Left ventricle myocardium inferior (tissue), 1 donor: ENCODE results near the gene CYP4A22. TPM values are rescaled to one million over a fixed set of nuclear protein-coding genes. Genes with fewer than 3 reads are reported as not detected.

ENCODE experiments used
- DNase-seq: peaks from one replicate; pipeline ENCODE4 v3.0.0-alpha.2; 2020
- H3K27ac ChIP-seq: fragments of 200-600 bp; replicated peaks from 2 replicates; pipeline ENCODE4 v1.8.0; 2021
- H3K27me3 ChIP-seq: fragments of 200-600 bp; 2 replicates; pipeline ENCODE4 v1.8.0; 2021; ENCODE audit warnings: low read depth
- H3K36me3 ChIP-seq: fragments of 200-600 bp; 2 replicates; pipeline ENCODE4 v1.8.0; 2021
- H3K4me1 ChIP-seq: fragments of 200-600 bp; 2 replicates; pipeline ENCODE4 v1.8.0; 2021
- H3K4me3 ChIP-seq: fragments of 200-600 bp; 2 replicates; pipeline ENCODE4 v1.8.0; 2021; ENCODE audit warnings: mild to moderate bottlenecking, moderate library complexity
- H3K9me3 ChIP-seq: fragments of 200-600 bp; replicated peaks from 2 replicates; pipeline ENCODE4 v1.8.0; 2021
- CTCF ChIP-seq: fragments of 200-600 bp; IDR thresholded peaks from 2 replicates; pipeline ENCODE4 v1.8.0; 2021; ENCODE audit warnings: antibody characterized with exemption, mild to moderate bottlenecking, borderline replicate concordance
- intact Hi-C: fragments of 100-400 bp; cut with micrococcal nuclease; formaldehyde crosslinking; loops from one replicate; pipeline ENCODE4 v1.11.0; 2022
- total RNA-seq: library from RNA; stranded (reverse); fragmentation: NEBNext Ultra II Directional; extraction: Animal tissue kit (Norgen Biotek cat#: 25700); gene quantifications from one replicate; pipeline ENCODE4 v1.2.1, GENCODE V29; 2021
- donor health status: DM: no; HTN: yes; CAD: no; lungs with severe emphysema.

The CYP4A22 gene
- total RNA-seq, 1 donor from 2014 or later: not detected

GRCh38 chr1:47188791-47189785, 51.8 kb downstream of the CYP4A22 start:
- Histone ChIP-seq H3K27ac (peak overlapping the region; percentile 36), H3K4me3 (no peak overlapping the region), H3K36me3 (no peaks in the 10 kb centered on the region), H3K4me1 (peaks cover 22% of the 10 kb centered on the region), H3K27me3 (no peaks in the 10 kb centered on the region), H3K9me3 (no peaks in the 10 kb centered on the region)
- intact Hi-C loops: no loop called here
- DNase-seq: no peak
- no peak for TF ChIP-seq CTCF

- TF ChIP-seq CTCF: no peak
Observed at GRCh38 chr1:47189844-47190508, 52.7 kb downstream of the CYP4A22 start, which contains the start of gene PDZK1IP1. Gene PDZK1IP1 (minus strand): TSS chr1:47190036. CDS start chr1:47189932, 104 bp downstream.

GRCh38 chr1:47190509-47190855, 53.2 kb downstream of the CYP4A22 start:
- Histone ChIP-seq H3K36me3 (no peaks in the 10 kb centered on the region), H3K4me3 (no peak overlapping the region), H3K27ac (peak overlapping the region; percentile 36), H3K27me3 (no peaks in the 10 kb centered on the region), H3K4me1 (peaks cover 22% of the 10 kb centered on the region), H3K9me3 (no peaks in the 10 kb centered on the region)
- TF ChIP-seq CTCF: no peak
- DNase-seq: no peak
- intact Hi-C loops: no loop called here

More at GRCh38 chr1:47189844-47190508, 52.7 kb downstream of the CYP4A22 start, which contains the start of gene PDZK1IP1:
- H3K9me3 ChIP-seq: no peaks in the 10 kb centered on the region
- H3K27ac ChIP-seq: peak within 1 kb of the TSS; percentile 36
- no peaks in the 10 kb centered on the region for H3K36me3 ChIP-seq
- peaks cover 22% of the 10 kb centered on the region for H3K4me1 ChIP-seq
- H3K4me3 ChIP-seq: no peak within 1 kb of the TSS
- no peaks in the 10 kb centered on the region for H3K27me3 ChIP-seq
- intact Hi-C loops: no loop called here
- peak; percentile 81 for DNase-seq

- no peak for TF ChIP-seq CTCF
- DNase-seq: no peak
- H3K27me3 ChIP-seq: no peaks in the 10 kb centered on the region
- intact Hi-C loops: no loop called here
- H3K4me3 ChIP-seq: no peak overlapping the region
- no peaks in the 10 kb centered on the region for H3K9me3 ChIP-seq
- H3K27ac ChIP-seq: peak overlapping the region; percentile 36
- no peaks in the 10 kb centered on the region for H3K36me3 ChIP-seq
- peaks cover 22% of the 10 kb centered on the region for H3K4me1 ChIP-seq
Observed at GRCh38 chr1:47190857-47191256, 53.6 kb downstream of the CYP4A22 start.

GRCh38 chr1:47191940-47192457, 54.8 kb downstream of the CYP4A22 start:
- no peak for TF ChIP-seq CTCF
- Histone ChIP-seq H3K27me3 (no peaks in the 10 kb centered on the region), H3K9me3 (no peaks in the 10 kb centered on the region), H3K4me3 (no peak overlapping the region), H3K36me3 (no peaks in the 10 kb centered on the region), H3K27ac (no peak overlapping the region), H3K4me1 (peaks cover 28% of the 10 kb centered on the region)
- DNase-seq: no peak
- intact Hi-C loops: no loop called here
